LNCAP (cell line): ENCODE data around the gene LACRT.

Experiments used
- CTCF ChIP-seq: fragments of 450-650 bp; IDR thresholded peaks from 2 replicates; pipeline ENCODE4 v1.5.1; 2017; ENCODE audit warnings: mild to moderate bottlenecking

LACRT gene

GRCh38 chr12:54603872-54604271 is 30.8 kb downstream of the LACRT start:
- no peak for TF ChIP-seq CTCF

DNA sequence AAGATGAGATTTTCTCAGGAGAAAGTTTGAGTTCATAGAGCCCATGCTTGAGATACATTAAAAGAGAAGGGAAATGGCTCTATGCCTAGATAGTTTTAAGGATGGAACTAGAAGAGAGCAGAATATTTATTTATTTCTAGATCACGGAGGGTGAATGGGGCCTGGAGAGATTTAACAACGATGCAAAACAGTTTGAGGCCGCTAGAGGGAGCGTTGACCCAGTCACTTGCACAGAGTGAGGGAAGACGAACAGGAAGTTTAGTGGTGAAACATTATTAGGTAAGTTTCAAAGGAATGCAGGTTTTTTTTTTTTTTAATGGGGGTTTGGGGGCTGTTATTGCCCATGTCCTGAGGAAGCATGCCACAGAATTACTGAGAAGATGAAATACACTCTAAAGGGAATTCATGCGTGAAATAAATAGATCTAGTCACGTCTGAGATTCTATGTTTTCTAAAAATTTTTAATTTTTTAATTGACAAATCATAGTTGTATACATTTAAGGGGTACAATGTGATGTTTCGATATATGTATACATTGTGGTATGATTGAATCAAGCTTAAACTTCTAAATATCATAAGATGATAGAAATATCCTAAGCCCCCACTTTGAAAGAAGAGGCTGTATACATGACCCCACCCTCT is 31.4 kb downstream of the LACRT start:
- peak; percentile 92 for TF ChIP-seq CTCF

DNA sequence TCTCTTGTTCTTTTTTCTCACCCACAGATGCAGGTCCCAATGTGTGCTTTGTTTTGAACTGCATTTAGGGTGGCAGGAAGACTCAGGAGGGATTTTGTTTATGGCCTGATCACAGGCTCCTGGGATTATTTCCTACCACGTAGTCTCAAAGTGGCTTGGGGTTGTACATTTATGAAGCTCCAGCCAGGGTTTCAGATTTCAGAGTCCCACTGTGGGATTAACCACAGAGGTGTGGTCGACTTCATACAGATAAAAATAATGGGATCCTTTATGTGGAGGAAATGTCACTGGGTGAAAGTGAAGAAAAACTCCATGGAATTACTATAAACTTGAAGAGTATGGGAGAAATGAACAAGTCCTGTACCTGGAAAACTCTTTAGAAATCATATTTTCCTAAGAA is 32.0 kb downstream of the LACRT start:
- TF ChIP-seq CTCF = no peak

GRCh38 chr12:54601841-54602240 is 32.9 kb downstream of the LACRT start:
- TF ChIP-seq CTCF = no peak

GRCh38 chr12:54598970-54599369 is 35.7 kb downstream of the LACRT start:
- no peak for TF ChIP-seq CTCF

DNA sequence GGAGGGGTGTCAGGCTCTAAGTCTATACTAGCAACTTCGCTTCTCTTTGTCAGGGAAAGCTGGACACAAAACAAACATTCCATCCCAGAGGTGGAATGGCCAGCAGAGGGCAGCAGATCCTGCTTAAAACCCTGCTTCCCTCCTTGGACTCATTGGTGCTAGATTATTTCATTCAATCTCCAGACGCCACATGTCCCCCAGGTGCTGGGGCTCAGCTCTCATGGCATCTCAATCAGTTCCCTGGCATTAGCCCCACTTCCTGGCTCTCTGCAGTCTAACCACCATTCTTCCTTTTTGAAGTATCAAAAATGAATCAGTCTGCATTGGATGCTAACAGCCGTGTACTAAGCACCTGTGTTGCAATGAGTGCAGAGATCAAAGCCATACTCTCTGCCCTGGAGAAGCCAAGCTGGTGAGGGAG is 38.2 kb downstream of the LACRT start:
- peak; percentile 91 for TF ChIP-seq CTCF

GRCh38 chr12:54595471-54595870 is 39.2 kb downstream of the LACRT start:
- no peak for TF ChIP-seq CTCF

GRCh38 chr12:54593725-54594124 is 41.0 kb downstream of the LACRT start:
- TF ChIP-seq CTCF = no peak
